Loucy (cell line): ENCODE data around the gene PEF1.

Experiments used
- EZH2phosphoT487 ChIP-seq: fragments of 200-600 bp; IDR thresholded peaks from 2 replicates; pipeline ENCODE4 v1.6.1; 2018; ENCODE audit warnings: antibody characterized with exemption, mild to moderate bottlenecking, moderate library complexity, borderline replicate concordance
- TF ChIP-seq, protein P1 (sequence below): fragments of 200-600 bp; sonication (generic); conservative IDR thresholded peaks from 2 replicates; pipeline ENCODE4 v1.5.1; 2014; ENCODE audit warnings: mild to moderate bottlenecking, antibody characterized with exemption, low read length

DNA sequence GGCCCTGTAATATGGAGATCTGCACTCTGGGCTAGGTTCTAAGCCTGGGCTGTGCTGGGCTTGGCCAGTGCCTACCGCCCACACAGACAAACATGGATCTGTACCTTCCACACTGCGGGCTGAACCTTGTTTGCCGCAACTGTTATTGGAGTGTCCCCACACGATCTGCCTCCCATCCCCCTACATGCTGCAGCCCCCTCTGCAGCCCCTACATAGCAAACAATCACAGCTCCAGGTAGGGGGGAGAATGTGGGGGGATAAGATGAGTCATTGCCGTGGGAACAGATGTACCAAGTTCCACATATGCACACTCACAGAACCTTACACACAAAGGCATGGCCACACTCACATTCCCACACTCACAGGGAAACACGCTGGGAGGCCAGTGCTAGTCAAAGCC lies 29.3 kb downstream of the PEF1 start:
- TF ChIP-seq, protein P1, sequence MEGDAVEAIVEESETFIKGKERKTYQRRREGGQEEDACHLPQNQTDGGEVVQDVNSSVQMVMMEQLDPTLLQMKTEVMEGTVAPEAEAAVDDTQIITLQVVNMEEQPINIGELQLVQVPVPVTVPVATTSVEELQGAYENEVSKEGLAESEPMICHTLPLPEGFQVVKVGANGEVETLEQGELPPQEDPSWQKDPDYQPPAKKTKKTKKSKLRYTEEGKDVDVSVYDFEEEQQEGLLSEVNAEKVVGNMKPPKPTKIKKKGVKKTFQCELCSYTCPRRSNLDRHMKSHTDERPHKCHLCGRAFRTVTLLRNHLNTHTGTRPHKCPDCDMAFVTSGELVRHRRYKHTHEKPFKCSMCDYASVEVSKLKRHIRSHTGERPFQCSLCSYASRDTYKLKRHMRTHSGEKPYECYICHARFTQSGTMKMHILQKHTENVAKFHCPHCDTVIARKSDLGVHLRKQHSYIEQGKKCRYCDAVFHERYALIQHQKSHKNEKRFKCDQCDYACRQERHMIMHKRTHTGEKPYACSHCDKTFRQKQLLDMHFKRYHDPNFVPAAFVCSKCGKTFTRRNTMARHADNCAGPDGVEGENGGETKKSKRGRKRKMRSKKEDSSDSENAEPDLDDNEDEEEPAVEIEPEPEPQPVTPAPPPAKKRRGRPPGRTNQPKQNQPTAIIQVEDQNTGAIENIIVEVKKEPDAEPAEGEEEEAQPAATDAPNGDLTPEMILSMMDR: no peak
- TF ChIP-seq EZH2phosphoT487: no peak
